Naive thymus-derived CD8-positive, alpha-beta T cell (primary cell): ENCODE measurements around the gene CRB2. TPM values are rescaled to one million over a fixed set of nuclear protein-coding genes. Genes with fewer than 3 reads are reported as not detected.

Source experiments
- microRNA-seq: library from miRNA; unstranded; fragments of <30 nt; microRNA quantifications from one replicate; pipeline ENCODE4 v1.2.0, GENCODE V29; 2022; ENCODE audit warnings: borderline microRNAs expressed
- polyA plus RNA-seq, 3 donors: library from polyadenylated mRNA; unstranded; fragments of 300-500 nt; fragmentation: Illumina TruSeq; gene quantifications; one replicate each; pipeline ENCODE4 v1.2.3, GENCODE V29; 2021
- total RNA-seq, 8 experiments: library from RNA in 2 of 8; stranded (reverse) in 2 of 8; gene quantifications; one replicate each; pipeline ENCODE4 v1.2.3 and lab custom pipeline; 2021 to 2026

CRB2 gene
- total and polyA plus RNA-seq, 5 experiments from 2014 or later = 0.08 to 0.25 (median 0.18) TPM; not detected in 2

Small RNA genes within 50 kb of the gene (microRNA-seq; reads per million reads assigned to microRNA genes)
- gene MIR601 = not detected

Other genes with a start within 250 kb of the CRB2 start
- 10 to 100 TPM; 29.9 to 35.0 TPM for gene STRBP, start 87.6 kb upstream of the CRB2 start, total RNA-seq
- gene STRBP, start 87.6 kb upstream of the CRB2 start, polyA plus RNA-seq = 10 to 100 TPM; 18.2 to 28.7 (median 19.9) TPM